ENCODE data around the gene ACTBL2. TPM values are rescaled to one million over a fixed set of nuclear protein-coding genes. Genes with fewer than 3 reads are reported as not detected.
"Not testable (repeated sequence)": the region's sequence is repeated elsewhere in the genome, so short reads cannot be mapped to it uniquely, and the experiment has no call there.

The ACTBL2 gene
- not detected for total RNA-seq

DNA sequence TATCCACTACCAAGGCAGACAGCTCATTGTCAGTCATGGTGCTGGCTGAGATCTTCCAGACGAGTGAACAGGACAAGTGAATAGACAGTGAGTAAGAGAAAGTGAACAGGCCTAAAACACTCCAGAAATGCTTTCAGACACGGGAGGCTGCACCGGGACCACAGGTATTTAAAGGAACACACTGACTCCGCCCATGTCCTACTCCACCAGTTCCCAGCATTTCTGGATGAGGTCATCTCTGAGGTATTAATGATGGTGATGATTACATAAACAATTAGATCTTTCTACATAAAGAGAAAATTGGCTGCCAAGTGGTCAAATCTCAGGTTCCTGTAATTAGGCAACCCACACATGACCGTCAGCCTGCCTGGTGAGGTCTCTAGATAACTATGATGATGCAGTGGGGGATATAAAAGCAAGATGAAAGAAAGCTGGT lies at the start of gene ACTBL2:
Gene ACTBL2, minus strand, starts transcription at position 141 of the 436 bp plus-strand sequence. Its CDS starts 104 bp downstream, at position 37.
- Mint-ChIP-seq H3K27me3 (ENCODE audit: low read depth) (no peaks in the 10 kb centered on the region), H3K36me3 (ENCODE audit: low read depth) (no peaks in the 10 kb centered on the region), H3K4me3 (no peak within 1 kb of the TSS), H3K4me1 (ENCODE audit: low read depth) (no peaks in the 10 kb centered on the region), H3K9me3 (no peaks in the 10 kb centered on the region), H3K27ac (no peak within 1 kb of the TSS)
- intact Hi-C loops (cut with micrococcal nuclease), result no loop called here
- DNase-seq, result no peak
- CTCF ChIA-PET, result no interaction called here

- no peaks in the 10 kb centered on the region for H3K4me1 Mint-ChIP-seq (ENCODE audit: low read depth)
- H3K36me3 Mint-ChIP-seq (ENCODE audit: low read depth), result no peaks in the 10 kb centered on the region
- no peak overlapping the region for H3K27ac Mint-ChIP-seq
- no peaks in the 10 kb centered on the region for H3K27me3 Mint-ChIP-seq (ENCODE audit: low read depth)
- no peaks in the 10 kb centered on the region for H3K9me3 Mint-ChIP-seq
- DNase-seq, result no peak
- intact Hi-C loops (cut with micrococcal nuclease), result no loop called here
- no peak overlapping the region for H3K4me3 Mint-ChIP-seq
- CTCF ChIA-PET, result no interaction called here
These were observed 48.7 kb upstream of the ACTBL2 start for GRCh38 chr5:57531333-57531732.

DNA sequence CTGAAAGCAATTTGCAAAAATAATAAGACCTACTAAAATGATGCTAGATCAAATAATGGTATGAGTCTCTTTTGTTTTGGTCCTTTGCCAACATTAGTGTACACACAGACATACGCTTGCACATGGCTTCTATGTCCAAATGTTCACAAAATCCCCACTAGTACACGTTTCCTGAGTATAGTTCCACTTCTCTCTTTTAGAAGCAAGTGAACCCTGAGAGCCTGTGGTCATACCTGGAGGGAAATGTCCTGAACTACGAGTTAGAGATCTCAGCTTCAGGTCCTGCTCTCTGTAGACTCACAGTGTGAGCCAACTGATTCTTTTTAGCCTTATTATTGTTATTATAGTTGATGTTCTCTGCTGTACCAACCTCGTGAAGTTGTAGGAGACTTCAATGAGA lies 47.3 kb upstream of the ACTBL2 start:
- H3K27me3 Mint-ChIP-seq (ENCODE audit: low read depth), result no peaks in the 10 kb centered on the region
- H3K27ac Mint-ChIP-seq, result no peak overlapping the region
- no peaks in the 10 kb centered on the region for H3K9me3 Mint-ChIP-seq
- H3K4me1 Mint-ChIP-seq (ENCODE audit: low read depth), result no peaks in the 10 kb centered on the region
- no peaks in the 10 kb centered on the region for H3K36me3 Mint-ChIP-seq (ENCODE audit: low read depth)
- DNase-seq, result no peak
- no peak overlapping the region for H3K4me3 Mint-ChIP-seq
- intact Hi-C loops (cut with micrococcal nuclease), result no loop called here
- CTCF ChIA-PET, result no interaction called here

DNA sequence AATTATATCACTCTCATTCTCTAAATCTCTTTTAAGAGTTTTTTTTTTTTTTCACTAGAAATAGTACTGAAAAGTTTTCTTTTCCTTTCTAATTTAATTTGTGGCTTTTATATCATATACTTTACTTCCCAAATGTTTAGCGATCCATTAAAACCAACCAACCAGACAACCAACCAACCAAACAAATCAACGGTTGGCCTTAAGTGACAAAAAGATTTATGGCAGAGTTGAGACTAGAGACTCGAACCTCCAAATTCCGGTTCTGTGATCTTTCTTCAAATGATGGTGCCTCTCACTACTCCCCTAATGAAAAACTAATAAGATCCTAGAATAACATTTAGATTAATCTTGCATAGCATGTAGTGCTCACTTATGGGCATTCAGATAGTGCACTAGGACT lies 45.3 kb upstream of the ACTBL2 start:
- H3K27ac Mint-ChIP-seq, result no peak overlapping the region
- H3K36me3 Mint-ChIP-seq (ENCODE audit: low read depth), result no peaks in the 10 kb centered on the region
- CTCF ChIA-PET, result no interaction called here
- no peak overlapping the region for H3K4me3 Mint-ChIP-seq
- intact Hi-C loops (cut with micrococcal nuclease), result no loop called here
- peaks cover 1% of the 10 kb centered on the region for H3K4me1 Mint-ChIP-seq (ENCODE audit: low read depth)
- no peaks in the 10 kb centered on the region for H3K27me3 Mint-ChIP-seq (ENCODE audit: low read depth)
- no peaks in the 10 kb centered on the region for H3K9me3 Mint-ChIP-seq
- no peak for DNase-seq

DNA sequence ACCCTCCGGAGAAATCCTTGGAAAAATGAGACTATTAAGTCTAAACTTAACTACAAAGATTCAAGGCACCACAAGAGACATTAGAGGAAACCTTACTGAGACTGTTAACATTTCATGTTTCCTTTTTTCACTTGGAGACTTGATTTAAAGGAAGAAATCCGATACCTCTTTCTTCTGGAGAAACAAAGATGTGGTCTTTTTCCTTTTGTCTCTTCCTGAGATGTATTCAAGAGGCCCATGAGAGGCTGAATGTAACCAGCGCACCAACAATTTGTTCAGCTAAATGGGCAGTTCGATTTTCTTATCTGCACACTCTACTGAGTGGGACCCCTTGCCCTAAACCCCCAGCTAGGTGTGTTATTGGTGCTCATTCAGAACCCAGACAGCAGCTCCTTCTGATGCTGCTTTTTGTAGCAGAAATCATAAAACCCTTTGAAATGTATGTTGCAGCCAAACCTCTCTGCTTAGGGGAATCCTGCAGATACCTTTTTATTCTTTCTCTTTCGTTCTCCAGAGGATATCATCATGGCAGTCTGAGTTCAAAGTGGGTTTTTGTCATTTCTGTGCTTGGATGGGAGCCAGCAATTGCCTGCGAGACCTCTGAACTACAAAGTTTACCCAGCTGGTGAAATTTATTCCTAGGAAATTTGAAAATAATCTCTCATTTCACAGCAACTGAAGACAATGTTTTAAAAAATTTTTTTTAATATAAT lies 41.9 kb upstream of the ACTBL2 start:
- H3K27me3 Mint-ChIP-seq (ENCODE audit: low read depth), result no peaks in the 10 kb centered on the region
- H3K36me3 Mint-ChIP-seq (ENCODE audit: low read depth), result no peaks in the 10 kb centered on the region
- H3K4me3 Mint-ChIP-seq, result no peak overlapping the region
- intact Hi-C loops (cut with micrococcal nuclease), result no loop called here
- H3K9me3 Mint-ChIP-seq, result peaks cover 9% of the 10 kb centered on the region
- peaks cover 1% of the 10 kb centered on the region for H3K4me1 Mint-ChIP-seq (ENCODE audit: low read depth)
- CTCF ChIA-PET, result interaction anchor here (0.6 to 2.3 kb wide), 3 partner anchors 25 to 937 kb away, joined by 3 to 8 read pairs (median 3); no protein-coding TSS in a partner anchor
- no peak overlapping the region for H3K27ac Mint-ChIP-seq
- DNase-seq, result peak; percentile 47

- peaks cover 13% of the 10 kb centered on the region for H3K9me3 Mint-ChIP-seq
- H3K36me3 Mint-ChIP-seq (ENCODE audit: low read depth); H3K27me3 Mint-ChIP-seq (ENCODE audit: low read depth); H3K4me1 Mint-ChIP-seq (ENCODE audit: low read depth); H3K4me3 Mint-ChIP-seq; H3K27ac Mint-ChIP-seq; intact Hi-C loops (cut with micrococcal nuclease); DNase-seq; CTCF ChIA-PET: not testable (repeated sequence)
These were observed 39.9 kb upstream of the ACTBL2 start for GRCh38 chr5:57522477-57522876.

- H3K9me3 Mint-ChIP-seq, result peaks cover 13% of the 10 kb centered on the region
- H3K36me3 Mint-ChIP-seq (ENCODE audit: low read depth); DNase-seq; H3K27me3 Mint-ChIP-seq (ENCODE audit: low read depth); H3K4me3 Mint-ChIP-seq; H3K4me1 Mint-ChIP-seq (ENCODE audit: low read depth); CTCF ChIA-PET; H3K27ac Mint-ChIP-seq; intact Hi-C loops (cut with micrococcal nuclease): not testable (repeated sequence)
These were observed 35.8 kb upstream of the ACTBL2 start for GRCh38 chr5:57518415-57518814.

- intact Hi-C loops (cut with micrococcal nuclease), result no loop called here
- Mint-ChIP-seq H3K27ac (no peak overlapping the region), H3K36me3 (ENCODE audit: low read depth) (no peaks in the 10 kb centered on the region), H3K27me3 (ENCODE audit: low read depth) (no peaks in the 10 kb centered on the region), H3K4me3 (no peak overlapping the region), H3K4me1 (ENCODE audit: low read depth) (no peaks in the 10 kb centered on the region), H3K9me3 (peaks cover 13% of the 10 kb centered on the region)
- CTCF ChIA-PET, result no interaction called here
- no peak for DNase-seq
These were observed 34.6 kb upstream of the ACTBL2 start for GRCh38 chr5:57517250-57517649.

GRCh38 chr5:57513785-57514184 lies 31.2 kb upstream of the ACTBL2 start:
- H3K27ac Mint-ChIP-seq, result no peak overlapping the region
- DNase-seq, result no peak
- H3K36me3 Mint-ChIP-seq (ENCODE audit: low read depth), result no peaks in the 10 kb centered on the region
- peaks cover 13% of the 10 kb centered on the region for H3K27me3 Mint-ChIP-seq (ENCODE audit: low read depth)
- H3K4me1 Mint-ChIP-seq (ENCODE audit: low read depth), result no peaks in the 10 kb centered on the region
- H3K4me3 Mint-ChIP-seq, result no peak overlapping the region
- intact Hi-C loops (cut with micrococcal nuclease), result no loop called here
- CTCF ChIA-PET, result interaction anchor here (0.7 to 1.9 kb wide), 3 partner anchors 14 to 1064 kb away, joined by 3 to 8 read pairs (median 4); no protein-coding TSS in a partner anchor
- H3K9me3 Mint-ChIP-seq, result no peaks in the 10 kb centered on the region

DNA sequence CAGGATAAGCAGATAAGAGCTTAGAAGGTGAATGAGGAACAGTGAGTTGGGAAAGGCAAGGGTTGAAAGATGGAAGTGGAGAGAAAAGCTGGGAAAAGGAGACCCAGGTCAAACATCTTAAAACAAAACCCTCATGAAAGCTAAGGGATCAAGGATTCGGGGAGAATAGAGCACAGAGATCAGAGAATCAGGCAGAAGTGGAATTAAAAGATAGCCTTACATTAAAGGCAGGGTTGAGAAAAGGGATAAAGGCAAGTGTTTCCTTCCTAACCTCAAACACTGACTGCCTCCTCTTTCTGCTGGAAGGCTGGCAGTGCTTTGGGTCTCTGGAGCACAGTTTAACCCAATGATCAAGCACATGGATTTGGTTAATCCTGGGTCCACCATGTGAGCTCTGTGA lies 28.7 kb upstream of the ACTBL2 start:
- Mint-ChIP-seq H3K4me3 (no peak overlapping the region), H3K36me3 (ENCODE audit: low read depth) (no peaks in the 10 kb centered on the region), H3K27me3 (ENCODE audit: low read depth) (peaks cover 13% of the 10 kb centered on the region), H3K27ac (no peak overlapping the region), H3K9me3 (no peaks in the 10 kb centered on the region), H3K4me1 (ENCODE audit: low read depth) (no peaks in the 10 kb centered on the region)
- no peak for DNase-seq
- CTCF ChIA-PET, result interaction anchor here (0.7 kb wide), 1 partner anchor 212 kb away, joined by 3 read pairs; no protein-coding TSS in a partner anchor
- intact Hi-C loops (cut with micrococcal nuclease), result no loop called here

- Mint-ChIP-seq H3K27me3 (ENCODE audit: low read depth) (peaks cover 13% of the 10 kb centered on the region), H3K4me1 (ENCODE audit: low read depth) (no peaks in the 10 kb centered on the region), H3K36me3 (ENCODE audit: low read depth) (no peaks in the 10 kb centered on the region), H3K4me3 (no peak overlapping the region), H3K27ac (no peak overlapping the region), H3K9me3 (no peaks in the 10 kb centered on the region)
- CTCF ChIA-PET, result interaction anchor here (0.8 to 1.6 kb wide), 3 partner anchors 10 to 212 kb away, joined by 3 to 4 read pairs (median 4); no protein-coding TSS in a partner anchor
- intact Hi-C loops (cut with micrococcal nuclease), result no loop called here
- DNase-seq, result no peak
These were observed 27.1 kb upstream of the ACTBL2 start for GRCh38 chr5:57509501-57510260.

DNA sequence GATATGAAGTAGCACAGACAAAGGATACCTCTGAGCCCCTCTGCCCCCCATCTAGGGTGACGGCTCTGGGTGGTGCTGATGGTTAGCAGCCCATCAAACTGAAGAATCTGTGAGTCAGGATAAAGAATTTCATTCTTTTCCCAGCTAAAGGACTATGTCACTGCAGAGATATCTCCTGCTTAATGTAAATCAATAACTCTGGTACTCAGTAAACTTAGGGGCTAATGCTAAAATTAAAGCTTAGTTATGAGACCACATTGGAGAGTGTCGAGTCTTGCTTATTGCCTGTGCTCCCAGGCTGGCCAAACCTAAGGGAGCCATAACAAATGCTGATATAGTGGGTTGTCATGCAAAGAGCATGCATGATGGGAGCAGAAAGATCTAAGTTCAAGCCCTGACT lies 25.6 kb upstream of the ACTBL2 start:
- H3K27me3 Mint-ChIP-seq (ENCODE audit: low read depth), result peaks cover 13% of the 10 kb centered on the region
- H3K4me3 Mint-ChIP-seq, result no peak overlapping the region
- CTCF ChIA-PET, result interaction anchor here (1.4 to 1.6 kb wide), 2 partner anchors 142 to 210 kb away, joined by 4 read pairs; no protein-coding TSS in a partner anchor
- H3K27ac Mint-ChIP-seq, result no peak overlapping the region
- H3K36me3 Mint-ChIP-seq (ENCODE audit: low read depth), result no peaks in the 10 kb centered on the region
- no peaks in the 10 kb centered on the region for H3K4me1 Mint-ChIP-seq (ENCODE audit: low read depth)
- no peaks in the 10 kb centered on the region for H3K9me3 Mint-ChIP-seq
- intact Hi-C loops (cut with micrococcal nuclease), result no loop called here
- DNase-seq, result no peak
